ENCODE measurements around the gene CFAP99. TPM values are rescaled to one million over a fixed set of nuclear protein-coding genes. Genes with fewer than 3 reads are reported as not detected.

CFAP99 gene
- total and polyA plus RNA-seq, 2 of the 4 experiments (the other 2 are of a cell fraction), result not detected

GRCh38 chr4:2406406-2406805 is 12.3 kb upstream of the CFAP99 start:
- in situ Hi-C loops (cut with MboI; ENCODE audit: low sequenced_read_pairs), result no loop called here
- ChIA-PET CTCF (no interaction called here), POLR2A (ENCODE audit: unreplicated experiment) (interaction anchor here (0.6 kb wide), 1 partner anchor 32 kb away, joined by 3 read pairs; no protein-coding TSS in a partner anchor)
- Histone ChIP-seq H3K79me1 (ENCODE audit: low read depth in 1 of 2, low read length in 2 of 2) (no peaks in the 10 kb centered on the region), H2BK5ac (ENCODE audit: low read depth, low read length, poor library complexity, severe bottlenecking) (no peak overlapping the region), H2AK9ac (replicated peaks; ENCODE audit: low read depth, low read length, poor library complexity) (no peak overlapping the region), H4K8ac (ENCODE audit: low read depth in 2 of 2, low read length in 2 of 2) (no peak overlapping the region), H3K9me3 (ENCODE audit: control insufficient read depth, insufficient read depth, low read length) (no peaks in the 10 kb centered on the region), H4K5ac (ENCODE audit: low read depth, low read length) (no peak overlapping the region), H3K36me3 (ENCODE audit: control insufficient read depth, insufficient read depth, low read length) (no peaks in the 10 kb centered on the region), H2AFZ (replicated peaks; ENCODE audit: low read length, poor library complexity) (no peak overlapping the region), H3K23ac (ENCODE audit: low read depth, low read length) (no peak overlapping the region), H3K27ac (ENCODE audit: insufficient read depth, low read length) (no peak overlapping the region), H3K9me1 (ENCODE audit: insufficient read depth, low read length) (no peaks in the 10 kb centered on the region), H3K14ac (replicated peaks; ENCODE audit: low read depth, low read length) (no peak overlapping the region), H4K20me1 (ENCODE audit: insufficient read depth, low read length) (no peaks in the 10 kb centered on the region), H2BK20ac (ENCODE audit: low read depth, low read length) (no peak overlapping the region), H3K4me3 (ENCODE audit: insufficient read depth, low read depth, low read length) (no peak overlapping the region), H4K91ac (ENCODE audit: insufficient read depth, low read depth, low read length) (no peak overlapping the region), H3K4me1 (ENCODE audit: control insufficient read depth, insufficient read depth, low read length) (no peaks in the 10 kb centered on the region; the same call in 1 of the 2 replicates), H2AK5ac (ENCODE audit: low read depth, low read length) (no peak overlapping the region), H3K4me2 (ENCODE audit: low read depth, low read length) (no peak overlapping the region), H2BK120ac (ENCODE audit: low read depth, low read length) (no peak overlapping the region), H3K18ac (ENCODE audit: low read depth, low read length) (no peak overlapping the region), H3K27me3 (ENCODE audit: control insufficient read depth, insufficient read depth, low read length) (peaks cover 11% of the 10 kb centered on the region; the same call in 1 of the 2 replicates), H2BK15ac (ENCODE audit: low read depth, low read length) (no peak overlapping the region), H3K9ac (ENCODE audit: low read depth, low read length) (no peak overlapping the region), H3K56ac (ENCODE audit: extremely low read depth, insufficient read depth, low read length) (no peak overlapping the region), H3K4ac (ENCODE audit: low read depth, low read length) (no peak overlapping the region)
- TF ChIP-seq ELK1 (IDR thresholded peaks at IDR 0.05; ENCODE audit: borderline replicate concordance, low read depth, low read length), result no peak
- no peak for TF ChIP-seq RFX5 (IDR thresholded peaks at IDR 0.05; ENCODE audit: low read depth, low read length)
- TF ChIP-seq RCOR1 (IDR thresholded peaks at IDR 0.05; ENCODE audit: insufficient replicate concordance, low read length), result no peak
- no peak for TF ChIP-seq CHD1 (IDR thresholded peaks at IDR 0.05; ENCODE audit: low read depth, low read length)
- no peak for TF ChIP-seq MAZ (IDR thresholded peaks at IDR 0.05; ENCODE audit: borderline replicate concordance, low read depth, low read length)
- TF ChIP-seq CTCF (conservative IDR thresholded peaks at IDR 0.05; ENCODE audit: low read depth, low read length), result no peak
- no peak for ATAC-seq (ENCODE audit: low read depth)
- dilution Hi-C loops (cut with HindIII; ENCODE audit: low sequenced_read_pairs, unreplicated experiment), result no loop called here
- 55% methylated on average over 6 of the region's 10 CpGs; no CpG with 5 or more reads in 1 of the 2 experiments for WGBS, 2 experiments (ENCODE audit: extremely low coverage in 2 of 2, insufficient read length in 1 of 2)
- intact Hi-C loops (cut with micrococcal nuclease), result no loop called here
- BruUV-seq (replicated peaks), result no TSS peak
- no peak for DNase-seq

Data from IMR-90 (cell line).